ENCODE data around the gene SORCS1. TPM values are rescaled to one million over a fixed set of nuclear protein-coding genes. Genes with fewer than 3 reads are reported as not detected.
"Not testable (repeated sequence)": the region's sequence is repeated elsewhere in the genome, so short reads cannot be mapped to it uniquely, and the experiment has no call there.

The SORCS1 gene
- total and polyA plus RNA-seq, 2 donors from 2014 or later = 0.76 to 2.4 TPM

DNA sequence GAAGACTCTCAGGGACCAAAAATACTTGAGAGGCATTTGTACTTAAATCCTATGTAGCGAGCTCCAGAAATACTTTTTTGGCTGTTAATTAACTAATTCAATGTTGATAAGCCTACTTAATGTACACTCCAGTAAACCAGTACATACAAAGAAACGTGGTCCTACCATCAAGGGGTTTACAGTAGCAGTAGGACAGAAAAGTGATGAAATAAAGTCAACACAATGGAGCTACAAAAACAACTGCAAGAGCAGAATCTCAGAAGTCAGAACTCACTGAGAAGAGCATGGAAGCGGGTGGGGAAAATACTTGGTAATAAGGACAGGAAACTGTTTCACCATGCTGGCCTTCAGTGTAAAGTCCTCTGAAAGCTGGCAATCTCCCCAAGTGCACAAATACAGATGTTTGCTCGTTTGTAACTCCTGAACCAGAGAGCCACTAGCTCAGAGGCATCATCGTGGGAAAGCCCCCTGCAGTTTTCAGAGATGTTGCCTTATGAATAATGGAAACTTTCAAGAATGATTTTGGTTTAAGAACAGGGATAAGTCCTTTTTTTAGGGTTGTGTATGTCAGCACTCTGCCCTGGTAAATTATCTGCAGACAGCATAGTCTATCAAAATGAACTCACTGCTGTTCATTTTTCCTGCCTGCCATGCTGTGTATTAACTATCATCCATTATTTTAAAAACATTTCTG is 233.2 kb downstream of the SORCS1 start:
- TF ChIP-seq, protein P1, sequence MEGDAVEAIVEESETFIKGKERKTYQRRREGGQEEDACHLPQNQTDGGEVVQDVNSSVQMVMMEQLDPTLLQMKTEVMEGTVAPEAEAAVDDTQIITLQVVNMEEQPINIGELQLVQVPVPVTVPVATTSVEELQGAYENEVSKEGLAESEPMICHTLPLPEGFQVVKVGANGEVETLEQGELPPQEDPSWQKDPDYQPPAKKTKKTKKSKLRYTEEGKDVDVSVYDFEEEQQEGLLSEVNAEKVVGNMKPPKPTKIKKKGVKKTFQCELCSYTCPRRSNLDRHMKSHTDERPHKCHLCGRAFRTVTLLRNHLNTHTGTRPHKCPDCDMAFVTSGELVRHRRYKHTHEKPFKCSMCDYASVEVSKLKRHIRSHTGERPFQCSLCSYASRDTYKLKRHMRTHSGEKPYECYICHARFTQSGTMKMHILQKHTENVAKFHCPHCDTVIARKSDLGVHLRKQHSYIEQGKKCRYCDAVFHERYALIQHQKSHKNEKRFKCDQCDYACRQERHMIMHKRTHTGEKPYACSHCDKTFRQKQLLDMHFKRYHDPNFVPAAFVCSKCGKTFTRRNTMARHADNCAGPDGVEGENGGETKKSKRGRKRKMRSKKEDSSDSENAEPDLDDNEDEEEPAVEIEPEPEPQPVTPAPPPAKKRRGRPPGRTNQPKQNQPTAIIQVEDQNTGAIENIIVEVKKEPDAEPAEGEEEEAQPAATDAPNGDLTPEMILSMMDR (IDR thresholded peaks at IDR 0.05; ENCODE audit: borderline replicate concordance, extremely low read depth, insufficient read depth) = no peak
- Histone ChIP-seq H3K9me3 (ENCODE audit: control insufficient read depth in 2 of 3, insufficient read depth in 1 of 3, low read length in 3 of 3) (no peaks in the 10 kb centered on the region), H3K36me3 (ENCODE audit: control insufficient read depth in 2 of 3, insufficient read depth in 3 of 3, low read length in 3 of 3) (no peaks in the 10 kb centered on the region), H3K4me3 (ENCODE audit: low read length in 3 of 3) (no peak overlapping the region), H3K4me1 (ENCODE audit: control insufficient read depth in 2 of 3, insufficient read depth in 2 of 3, low read depth in 1 of 3, low read length in 3 of 3) (peaks cover 6 to 12% (median 6%) of the 10 kb centered on the region in 3 donors), H3K27me3 (ENCODE audit: control insufficient read depth, insufficient read depth, low read length) (no peaks in the 10 kb centered on the region), H3K9ac (ENCODE audit: low read length in 3 of 3) (no peak overlapping the region), H3K27ac (ENCODE audit: low read depth in 2 of 2, low read length in 2 of 2) (no peak overlapping the region)
- peak in 1 of 5 donors; percentile 27 for DNase-seq
- intact Hi-C loops (cut with DNase I) = no loop called here
- FAIRE-seq = no peak

DNA sequence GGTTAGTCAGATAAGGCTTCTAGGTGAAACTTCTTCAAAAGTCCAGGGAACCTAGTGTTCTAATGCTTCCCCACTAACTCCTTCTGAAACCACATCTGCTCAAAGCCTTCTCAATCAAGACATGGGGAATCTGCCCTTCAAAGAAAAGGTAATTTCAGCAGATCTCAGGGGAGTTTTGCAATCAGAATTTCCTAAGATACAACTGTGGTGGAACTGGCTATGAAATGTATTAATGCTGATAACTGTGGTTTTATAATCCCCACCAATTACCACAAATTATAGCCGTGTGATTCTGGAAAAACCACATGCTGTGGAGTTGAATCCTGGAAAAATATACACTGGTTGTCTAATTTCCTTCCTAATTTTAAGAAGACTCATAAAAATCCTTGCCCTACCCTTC is 233.8 kb downstream of the SORCS1 start:
- intact Hi-C loops (cut with DNase I) = no loop called here
- H3K27me3 ChIP-seq (ENCODE audit: control insufficient read depth, insufficient read depth, low read length) = no peaks in the 10 kb centered on the region
- TF ChIP-seq, protein P1 (IDR thresholded peaks at IDR 0.05; ENCODE audit: borderline replicate concordance, extremely low read depth, insufficient read depth) = no peak
- H3K9ac ChIP-seq (ENCODE audit: low read length in 3 of 3) = no peak overlapping the region
- H3K4me3 ChIP-seq (ENCODE audit: low read length in 3 of 3) = no peak overlapping the region
- no peaks in the 10 kb centered on the region for H3K36me3 ChIP-seq (ENCODE audit: control insufficient read depth in 2 of 3, insufficient read depth in 3 of 3, low read length in 3 of 3)
- H3K9me3 ChIP-seq (ENCODE audit: control insufficient read depth in 2 of 3, insufficient read depth in 1 of 3, low read length in 3 of 3) = no peaks in the 10 kb centered on the region
- peaks cover 6 to 12% (median 6%) of the 10 kb centered on the region in 3 donors for H3K4me1 ChIP-seq (ENCODE audit: control insufficient read depth in 2 of 3, insufficient read depth in 2 of 3, low read depth in 1 of 3, low read length in 3 of 3)
- DNase-seq (no peak), FAIRE-seq (no peak)
- no peak overlapping the region for H3K27ac ChIP-seq (ENCODE audit: low read depth in 2 of 2, low read length in 2 of 2)

- Histone ChIP-seq H3K4me1 (ENCODE audit: control insufficient read depth in 2 of 3, insufficient read depth in 2 of 3, low read depth in 1 of 3, low read length in 3 of 3) (peaks cover 6 to 12% (median 6%) of the 10 kb centered on the region in 3 donors), H3K9ac (ENCODE audit: low read length in 3 of 3) (no peak overlapping the region), H3K27ac (ENCODE audit: low read depth in 2 of 2, low read length in 2 of 2) (no peak overlapping the region), H3K9me3 (ENCODE audit: control insufficient read depth in 2 of 3, insufficient read depth in 1 of 3, low read length in 3 of 3) (no peaks in the 10 kb centered on the region), H3K27me3 (ENCODE audit: control insufficient read depth, insufficient read depth, low read length) (no peaks in the 10 kb centered on the region), H3K36me3 (ENCODE audit: control insufficient read depth in 2 of 3, insufficient read depth in 3 of 3, low read length in 3 of 3) (no peaks in the 10 kb centered on the region), H3K4me3 (ENCODE audit: low read length in 3 of 3) (no peak overlapping the region)
- TF ChIP-seq, protein P1 (IDR thresholded peaks at IDR 0.05; ENCODE audit: borderline replicate concordance, extremely low read depth, insufficient read depth) = no peak
- intact Hi-C loops (cut with DNase I) = no loop called here
- no peak for DNase-seq
- FAIRE-seq = no peak
Observed at GRCh38 chr10:106929291-106929895, 235.1 kb downstream of the SORCS1 start.

DNA sequence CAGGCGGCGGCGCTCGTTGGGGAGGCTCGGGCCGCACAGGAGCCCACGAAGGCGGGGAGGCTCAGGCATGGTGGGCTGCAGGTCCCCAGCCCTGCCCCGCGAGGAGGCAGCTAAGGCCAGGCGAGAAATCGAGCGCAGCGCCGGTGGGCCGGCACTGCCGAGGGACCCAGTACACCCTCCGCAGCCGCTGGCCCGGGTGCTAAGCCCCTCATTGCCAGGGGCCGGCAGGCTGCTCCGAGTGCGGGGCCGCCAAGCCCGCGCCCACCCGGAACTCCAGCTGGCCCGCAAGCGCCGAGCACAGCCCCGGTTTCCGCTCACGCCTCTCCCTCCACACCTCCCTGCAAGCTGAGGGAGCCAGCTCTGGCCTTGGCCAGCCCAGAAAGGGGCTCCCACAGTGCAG is 236.4 kb downstream of the SORCS1 start:
- H3K27me3 ChIP-seq (ENCODE audit: control insufficient read depth, insufficient read depth, low read length); FAIRE-seq; H3K36me3 ChIP-seq (ENCODE audit: control insufficient read depth in 2 of 3, insufficient read depth in 3 of 3, low read length in 3 of 3); intact Hi-C loops (cut with DNase I); H3K4me3 ChIP-seq (ENCODE audit: low read length in 3 of 3); H3K9ac ChIP-seq (ENCODE audit: low read length in 3 of 3); DNase-seq; H3K9me3 ChIP-seq (ENCODE audit: control insufficient read depth in 2 of 3, insufficient read depth in 1 of 3, low read length in 3 of 3); H3K27ac ChIP-seq (ENCODE audit: low read depth in 2 of 2, low read length in 2 of 2): not testable (repeated sequence)
- H3K4me1 ChIP-seq (ENCODE audit: control insufficient read depth in 2 of 3, insufficient read depth in 2 of 3, low read depth in 1 of 3, low read length in 3 of 3) = peaks cover 6 to 12% (median 6%) of the 10 kb centered on the region in 3 donors
